GM12878 (cell line): ENCODE results near the gene FAM25G. TPM values are rescaled to one million over a fixed set of nuclear protein-coding genes. Genes with fewer than 3 reads are reported as not detected.

Experiments
- ATAC-seq: fragments of 200-7000 bp; cut with Tn5 transposase; 3 replicates; pipeline ENCODE4 v1.9.1; 2020; ENCODE audit warnings: mild to moderate bottlenecking, moderate library complexity
- BruUV-seq: library from RNA; stranded (reverse); fragments of 400-500 nt; replicated peaks from 2 replicates; lab custom pipeline; 2021; lab: Mats Ljungman, UMichigan
- CTCF ChIA-PET: fragments of 300-600 bp; sonication (Branson Sonifier 250); formaldehyde crosslinking; extraction: SDS; loops from one replicate; lab custom pipeline; 2021; ENCODE audit warnings: inconsistent platforms; lab: Yijun Ruan, JAX
- POLR2A ChIA-PET: fragments of 350-600 bp; formaldehyde crosslinking; extraction: SDS; loops from one replicate; lab custom pipeline; 2021; ENCODE audit warnings: inconsistent platforms; lab: Charles Lee
- RAD21 ChIA-PET: fragments of 300-600 bp; sonication (Branson Sonifier 250); formaldehyde crosslinking; loops from one replicate; lab custom pipeline; 2023; ENCODE audit warnings: antibody characterized with exemption; ENCODE audit not compliant: unreplicated experiment; lab: Charles Lee
- SMC1A ChIA-PET: fragments of 300-600 bp; sonication (Branson Sonifier 250); formaldehyde crosslinking; loops from one replicate; lab custom pipeline; 2023; ENCODE audit not compliant: unreplicated experiment, uncharacterized antibody; lab: Charles Lee
- DNase-seq: peaks from one replicate; pipeline ENCODE4 v3.0.0-alpha.2; 2011; ENCODE audit warnings: low read depth, low spot score
- FAIRE-seq: peaks from 3 replicates; lab custom pipeline; 2011; peaks lifted over from hg19 to GRCh38; lab: Jason Lieb, UNC
- H2AFZ ChIP-seq: 2 replicates; pipeline ENCODE4 v1.6.0; 2011; ENCODE audit warnings: low read depth, low read length, control low read depth; ENCODE audit not compliant: control insufficient read depth
- H3K27ac ChIP-seq: 2 replicates; pipeline ENCODE4 v1.5.1; 2011; ENCODE audit warnings: control low read depth; ENCODE audit not compliant: control insufficient read depth, insufficient read depth
- H3K27me3 ChIP-seq, 2 experiments: replicated peaks in 1 of 2; 2 replicates each; pipeline versions ENCODE4 v1.6.0 to v1.6.1; 2011; ENCODE audit warnings: low read length in 1 of 2; ENCODE audit not compliant: control insufficient read depth in 2 of 2, insufficient read depth in 2 of 2
- H3K36me3 ChIP-seq, 2 experiments: 2 replicates each; pipeline ENCODE4 v1.5.1; 2011; ENCODE audit warnings: low read length in 1 of 2; ENCODE audit not compliant: control insufficient read depth in 2 of 2, insufficient read depth in 2 of 2
- H3K4me1 ChIP-seq: 2 replicates; pipeline ENCODE4 v1.6.1; 2011; ENCODE audit warnings: mild to moderate bottlenecking, low read length, moderate library complexity, mixed read lengths; ENCODE audit not compliant: control insufficient read depth, insufficient read depth
- H3K4me2 ChIP-seq: 2 replicates; pipeline ENCODE4 v1.6.0; 2011; ENCODE audit warnings: control low read depth; ENCODE audit not compliant: control insufficient read depth, insufficient read depth
- H3K4me3 ChIP-seq: fragments of 200-600 bp; sonication (generic); 2 replicates; pipeline ENCODE4 v1.5.1; 2016
- H3K79me2 ChIP-seq: 2 replicates; pipeline ENCODE4 v1.6.0; 2011; ENCODE audit warnings: low read length; ENCODE audit not compliant: control insufficient read depth, insufficient read depth
- H3K9ac ChIP-seq: 2 replicates; pipeline ENCODE4 v1.8.0; 2011; ENCODE audit warnings: low read length, control low read depth, mixed read lengths; ENCODE audit not compliant: control insufficient read depth, insufficient read depth
- H3K9me3 ChIP-seq: replicated peaks from 3 replicates; pipeline ENCODE4 v1.5.1; 2011; ENCODE audit warnings: mild to moderate bottlenecking, low read length; ENCODE audit not compliant: control insufficient read depth, insufficient read depth
- H4K20me1 ChIP-seq: 2 replicates; pipeline ENCODE4 v1.6.0; 2011; ENCODE audit not compliant: control insufficient read depth, insufficient read depth
- EZH2 ChIP-seq: IDR thresholded peaks from 2 replicates; pipeline ENCODE4 v1.6.1; 2012; ENCODE audit warnings: low read depth, mild to moderate bottlenecking, control low read depth, inconsistent platforms, low read length, borderline replicate concordance; ENCODE audit not compliant: control insufficient read depth
- JUNB ChIP-seq: IDR thresholded peaks from 2 replicates; pipeline ENCODE4 v1.6.1; 2016; ENCODE audit warnings: antibody characterized with exemption, mild to moderate bottlenecking
- JUND ChIP-seq: IDR thresholded peaks from 2 replicates; pipeline ENCODE4 v1.6.1; 2012; ENCODE audit warnings: low read depth, mild to moderate bottlenecking, low read length, improper control_type of control experiment, moderate library complexity
- KLF5 ChIP-seq: fragments of 450-650 bp; IDR thresholded peaks from 2 replicates; pipeline ENCODE4 v1.6.1; 2014; ENCODE audit warnings: mild to moderate bottlenecking; ENCODE audit not compliant: partially characterized antibody
- LARP7 ChIP-seq: fragments of 450-650 bp; IDR thresholded peaks from 2 replicates; pipeline ENCODE4 v1.6.1; 2017; ENCODE audit warnings: mild to moderate bottlenecking
- MAX ChIP-seq: IDR thresholded peaks from 2 replicates; pipeline ENCODE4 v1.6.1; 2012; ENCODE audit warnings: low read depth, low read length, improper control_type of control experiment
- NR2C2 ChIP-seq: IDR thresholded peaks from 2 replicates; pipeline ENCODE4 v1.6.1; 2011; ENCODE audit warnings: borderline replicate concordance, low read depth; ENCODE audit not compliant: control insufficient read depth, insufficient read length
- RBBP5 ChIP-seq: fragments of 200-600 bp; sonication (generic); conservative IDR thresholded peaks from 2 replicates; pipeline ENCODE4 v1.6.1; 2016
- TAF1 ChIP-seq: IDR thresholded peaks from 2 replicates; pipeline ENCODE4 v1.6.1; 2011; ENCODE audit warnings: mild to moderate bottlenecking, low read depth, low read length, borderline replicate concordance
- TBL1XR1 ChIP-seq: IDR thresholded peaks from 2 replicates; pipeline ENCODE4 v1.6.1; 2012; ENCODE audit warnings: low read depth, low read length, improper control_type of control experiment
- TCF12 ChIP-seq: IDR thresholded peaks from 2 replicates; pipeline ENCODE4 v1.6.1; 2011; ENCODE audit warnings: low read depth, mild to moderate bottlenecking, low read length
- ZBTB4 ChIP-seq: fragments of 450-650 bp; formaldehyde crosslinking; IDR thresholded peaks from 2 replicates; pipeline ENCODE4 v1.4.0; 2022; ENCODE audit warnings: mild to moderate bottlenecking, moderate library complexity
- ZNF217 ChIP-seq: fragments of 450-650 bp; IDR thresholded peaks from 2 replicates; pipeline ENCODE4 v1.6.1; 2017; ENCODE audit warnings: antibody characterized with exemption, mild to moderate bottlenecking
- ZNF622 ChIP-seq: fragments of 450-650 bp; IDR thresholded peaks from 2 replicates; pipeline ENCODE4 v1.6.1; 2017; ENCODE audit warnings: mild to moderate bottlenecking, inconsistent platforms
- WGBS: methylation state at CpG from one replicate; pipeline ENCODE4 v1.1.6; 2016; ENCODE audit warnings: low lambda C conversion rate; ENCODE audit not compliant: insufficient replicate concordance, insufficient coverage; ENCODE audit errors: missing lambda C conversion rate; 5-methylcytosine and 5-hydroxymethylcytosine counted together
- in situ Hi-C: fragments of 300-500 bp; cut with MboI; formaldehyde crosslinking; loops from 9 replicates; pipeline ENCODE4 v1.14.3; 2018; ENCODE audit warnings: mixed read lengths
- intact Hi-C: fragments of 100-400 bp; cut with micrococcal nuclease; formaldehyde crosslinking; loops from one replicate; pipeline ENCODE4 v1.14.2; 2022; ENCODE audit not compliant: unreplicated experiment
- polyA plus RNA-seq, 11 experiments: library from polyadenylated mRNA; depleted of rRNA in 4 of 11; unstranded in 6 of 11; stranded (reverse) in 5 of 11; fragments of >200 nt; fragmentation: Nextera tagmentation in 4 of 11; fragmentation: Illumina TruSeq in 1 of 11; extraction: Ambion mirVana in 4 of 11; extraction: Trizol in 1 of 11; gene quantifications; 1 replicate in 1 of 11; 2 replicates in 10 of 11; pipeline versions ENCODE4 v1.2.1 to v1.2.3, GENCODE V29; 2011 to 2016; ENCODE audit warnings: inconsistent platforms in 2 of 11, missing spikeins in 2 of 11, low read depth in 1 of 11
- total RNA-seq, 4 experiments: library from RNA; depleted of rRNA in 3 of 4; stranded (reverse); fragments of >200 nt in 3 of 4; fragmentation: Illumina TruSeq in 1 of 4; extraction: Trizol in 1 of 4; gene quantifications; 2 replicates each; pipeline versions ENCODE4 v1.2.1 to v1.2.3, GENCODE V29; 2013 to 2021
- TF ChIP-seq, protein P1 (sequence below): IDR thresholded peaks from 2 replicates; pipeline ENCODE4 v1.6.1; 2011; ENCODE audit warnings: borderline replicate concordance, low read depth, mild to moderate bottlenecking, moderate library complexity, low read length; ENCODE audit not compliant: insufficient read depth, poor library complexity, severe bottlenecking
- TF ChIP-seq, protein P2 (sequence below): fragments of 150-350 bp; IDR thresholded peaks from 2 replicates; pipeline ENCODE4 v1.6.1; 2014; ENCODE audit warnings: mild to moderate bottlenecking, low read depth, low read length

FAM25G gene
- total and polyA plus RNA-seq, 10 of the 15 experiments (the other 5 are each of a cell fraction or from before 2014, with no cell fraction given): not detected

DNA sequence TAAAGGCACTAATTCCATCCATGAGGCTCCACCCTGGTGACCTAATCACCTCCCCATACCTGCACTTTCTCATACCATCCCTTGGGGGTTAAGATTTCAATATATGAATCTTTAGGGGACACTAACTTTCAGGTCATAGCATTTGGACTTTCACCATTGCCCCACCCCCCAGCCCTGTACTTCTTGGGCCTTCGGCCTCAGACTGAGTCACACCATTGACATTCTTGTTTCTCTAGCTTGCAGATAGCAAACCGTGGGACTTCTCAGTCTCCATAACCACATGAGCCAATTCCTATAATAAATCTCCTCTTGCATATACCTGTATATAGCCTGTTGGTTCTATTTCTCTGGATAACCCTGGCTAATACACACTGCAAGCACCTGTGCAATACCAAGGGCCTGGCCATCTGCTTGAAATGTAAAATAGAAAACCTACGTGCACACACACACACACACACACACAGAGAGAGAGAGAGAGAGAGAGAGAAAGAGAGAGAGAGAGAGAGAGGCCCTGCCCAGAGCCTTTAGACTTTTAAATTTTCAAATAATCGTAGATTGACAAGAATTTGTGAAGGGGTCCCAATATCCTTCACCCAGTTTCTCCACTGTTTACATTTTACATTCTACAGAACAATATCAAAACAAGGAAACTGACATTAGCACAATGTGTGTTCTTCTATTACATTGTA is 32.9 kb downstream of the FAM25G start:
- Histone ChIP-seq H3K9ac (no peak overlapping the region), H3K79me2 (no peaks in the 10 kb centered on the region), H3K9me3 (no peaks in the 10 kb centered on the region), H3K4me3 (no peak overlapping the region), H2AFZ (no peak overlapping the region), H4K20me1 (no peaks in the 10 kb centered on the region), H3K36me3 (no peaks in the 10 kb centered on the region), H3K4me1 (no peaks in the 10 kb centered on the region), H3K27ac (no peak overlapping the region), H3K27me3 (peaks cover 0 to 1% of the 10 kb centered on the region in 2 experiments; a peak in 2 of 4 replicates), H3K4me2 (no peak overlapping the region)
- POLR2A ChIA-PET: no interaction called here
- SMC1A ChIA-PET: no interaction called here
- CTCF ChIA-PET: no interaction called here
- FAIRE-seq (no peak), DNase-seq (no peak), ATAC-seq (no peak)
- intact Hi-C loops (no loop called here), in situ Hi-C loops (no loop called here)
- RAD21 ChIA-PET: no interaction called here
- 4% methylated on average over 4 of the region's 4 CpGs for WGBS
- BruUV-seq: no TSS peak
- TF ChIP-seq LARP7: no peak
- no peak for TF ChIP-seq TBL1XR1
- no peak for TF ChIP-seq EZH2
- TF ChIP-seq RBBP5: no peak
- TF ChIP-seq, protein P1, sequence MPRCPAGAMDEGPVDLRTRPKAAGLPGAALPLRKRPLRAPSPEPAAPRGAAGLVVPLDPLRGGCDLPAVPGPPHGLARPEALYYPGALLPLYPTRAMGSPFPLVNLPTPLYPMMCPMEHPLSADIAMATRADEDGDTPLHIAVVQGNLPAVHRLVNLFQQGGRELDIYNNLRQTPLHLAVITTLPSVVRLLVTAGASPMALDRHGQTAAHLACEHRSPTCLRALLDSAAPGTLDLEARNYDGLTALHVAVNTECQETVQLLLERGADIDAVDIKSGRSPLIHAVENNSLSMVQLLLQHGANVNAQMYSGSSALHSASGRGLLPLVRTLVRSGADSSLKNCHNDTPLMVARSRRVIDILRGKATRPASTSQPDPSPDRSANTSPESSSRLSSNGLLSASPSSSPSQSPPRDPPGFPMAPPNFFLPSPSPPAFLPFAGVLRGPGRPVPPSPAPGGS: no peak
- TF ChIP-seq KLF5: no peak
- TF ChIP-seq ZNF622: no peak
- TF ChIP-seq, protein P2, sequence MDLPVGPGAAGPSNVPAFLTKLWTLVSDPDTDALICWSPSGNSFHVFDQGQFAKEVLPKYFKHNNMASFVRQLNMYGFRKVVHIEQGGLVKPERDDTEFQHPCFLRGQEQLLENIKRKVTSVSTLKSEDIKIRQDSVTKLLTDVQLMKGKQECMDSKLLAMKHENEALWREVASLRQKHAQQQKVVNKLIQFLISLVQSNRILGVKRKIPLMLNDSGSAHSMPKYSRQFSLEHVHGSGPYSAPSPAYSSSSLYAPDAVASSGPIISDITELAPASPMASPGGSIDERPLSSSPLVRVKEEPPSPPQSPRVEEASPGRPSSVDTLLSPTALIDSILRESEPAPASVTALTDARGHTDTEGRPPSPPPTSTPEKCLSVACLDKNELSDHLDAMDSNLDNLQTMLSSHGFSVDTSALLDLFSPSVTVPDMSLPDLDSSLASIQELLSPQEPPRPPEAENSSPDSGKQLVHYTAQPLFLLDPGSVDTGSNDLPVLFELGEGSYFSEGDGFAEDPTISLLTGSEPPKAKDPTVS: no peak
- no peak for TF ChIP-seq ZBTB4 (CRISPR knock-in tag)
- no peak for TF ChIP-seq TCF12
- TF ChIP-seq JUND: no peak
- TF ChIP-seq MAX: no peak
- TF ChIP-seq ZNF217: no peak
- TF ChIP-seq TAF1: no peak
- no peak for TF ChIP-seq JUNB
- TF ChIP-seq NR2C2: no peak
